Gastrocnemius medialis (tissue), 4 donors: ENCODE data around the gene RPL3.

Experiments used
- CTCF ChIP-seq, 5 experiments: fragments of 450-650 bp in 3 of 5; fragments of 200-600 bp in 2 of 5; sonication (generic) in 2 of 5; IDR thresholded peaks in 4 of 5; conservative IDR thresholded peaks in 1 of 5; 1 replicate in 4 of 5; 2 replicates in 1 of 5; pipeline ENCODE4 v1.5.1; 2016 to 2019; ENCODE audit warnings: antibody characterized with exemption in 5 of 5, mild to moderate bottlenecking in 3 of 5, moderate library complexity in 3 of 5
- POLR2A ChIP-seq, 2 donors: fragments of 450-650 bp; IDR thresholded peaks; one replicate each; pipeline ENCODE4 v1.6.1; 2017; ENCODE audit warnings: antibody characterized with exemption in 2 of 2, mild to moderate bottlenecking in 2 of 2, moderate library complexity in 2 of 2

DNA sequence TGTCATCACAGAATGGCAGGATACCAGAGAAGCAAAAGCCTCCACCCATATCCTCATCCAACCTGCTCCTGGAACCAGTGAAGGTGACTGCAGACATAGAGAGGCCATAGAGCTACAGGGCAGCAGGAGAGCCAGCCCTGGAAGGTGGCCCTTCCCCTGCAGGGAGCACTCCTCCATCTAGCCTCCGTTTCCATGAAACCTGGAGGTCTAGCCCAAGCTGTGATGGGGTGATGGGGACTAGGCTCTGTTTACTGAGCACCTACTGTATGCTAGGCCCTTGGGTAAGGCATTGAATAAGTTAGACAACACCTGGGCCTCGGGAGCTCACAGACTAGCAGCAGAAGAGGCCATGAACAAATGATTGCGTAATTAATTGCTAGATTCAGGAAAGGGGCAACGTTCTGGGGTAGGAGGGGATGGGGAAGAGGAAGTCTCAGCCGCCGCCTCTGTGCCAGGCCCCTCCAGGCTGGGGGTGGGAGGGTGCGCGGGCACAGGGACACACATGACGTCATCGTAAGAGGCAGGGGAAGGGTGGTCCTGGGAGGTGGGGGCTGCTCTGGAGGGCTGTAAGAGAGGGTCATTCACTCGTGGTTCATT lies 29.6 kb upstream of the RPL3 start:
- TF ChIP-seq CTCF (IDR thresholded peaks at IDR 0.05 in 4 of 5, conservative IDR thresholded peaks at IDR 0.05 in 1 of 5) (no peak), POLR2A (IDR thresholded peaks at IDR 0.05) (no peak)
